HEK293 (cell line): ENCODE data around the gene SLC35G2.
"Not testable (repeated sequence)": the region's sequence is repeated elsewhere in the genome, so short reads cannot be mapped to it uniquely, and the experiment has no call there.

Experiments
- CTCF ChIA-PET: fragments of 350-600 bp; formaldehyde crosslinking; extraction: SDS; loops from one replicate; lab custom pipeline; 2021; ENCODE audit warnings: antibody characterized with exemption; lab: Yijun Ruan, JAX
- POLR2A ChIA-PET: fragments of 300-600 bp; formaldehyde crosslinking; extraction: SDS; loops from one replicate; lab custom pipeline; 2020; ENCODE audit warnings: antibody characterized with exemption, inconsistent platforms; lab: Yijun Ruan, JAX
- H3K27ac ChIP-seq: fragments of 200-500 bp; sonication (Bioruptor generic); 2 replicates; pipeline ENCODE4 v1.5.1; 2014; ENCODE audit warnings: low read depth, low read length, control low read depth, inconsistent platforms; ENCODE audit errors: extremely low read depth
- H3K36me3 ChIP-seq, 2 experiments: fragments of 200-500 bp in 1 of 2; sonication (Bioruptor generic) in 1 of 2; 1 replicate in 1 of 2; 2 replicates in 1 of 2; pipeline ENCODE4 v1.5.1; 2014 to 2017; ENCODE audit warnings: inconsistent platforms in 2 of 2, low read length in 2 of 2; ENCODE audit not compliant: control insufficient read depth in 2 of 2, insufficient read depth in 1 of 2
- H3K4me1 ChIP-seq: fragments of 200-500 bp; sonication (Bioruptor generic); 2 replicates; pipeline ENCODE4 v1.5.1; 2014; ENCODE audit warnings: mild to moderate bottlenecking, low read length, inconsistent platforms; ENCODE audit not compliant: control insufficient read depth, insufficient read depth
- H3K4me3 ChIP-seq: 2 replicates; pipeline ENCODE4 v1.5.1; 2011; ENCODE audit warnings: low read depth, mild to moderate bottlenecking, control low read depth, low read length, moderate library complexity
- H3K9me3 ChIP-seq: fragments of 200-500 bp; sonication (Bioruptor generic); 2 replicates; pipeline ENCODE4 v1.5.1; 2014; ENCODE audit warnings: low read depth, low read length, inconsistent platforms; ENCODE audit not compliant: control insufficient read depth, insufficient read depth
- BCL11A ChIP-seq: fragments of 450-650 bp; formaldehyde crosslinking; IDR thresholded peaks from 2 replicates; pipeline ENCODE4 v1.5.1; 2016; ENCODE audit warnings: low read depth, missing biosample characterization, missing genetic modification characterization
- BCL6B ChIP-seq: fragments of 450-650 bp; formaldehyde crosslinking; IDR thresholded peaks from 2 replicates; pipeline ENCODE4 v1.5.1; 2017; ENCODE audit warnings: missing biosample characterization, missing genetic modification characterization
- GFI1B ChIP-seq: fragments of 450-650 bp; formaldehyde crosslinking; IDR thresholded peaks from 2 replicates; pipeline ENCODE4 v1.5.1; 2016; ENCODE audit warnings: missing biosample characterization, missing genetic modification characterization
- HOXA7 ChIP-seq: sonication (generic); formaldehyde crosslinking; IDR thresholded peaks from 2 replicates; pipeline ENCODE4 v1.8.1; 2022; ENCODE audit warnings: missing genetic modification reagents, borderline replicate concordance
- INSM2 ChIP-seq: fragments of 450-650 bp; formaldehyde crosslinking; IDR thresholded peaks from 2 replicates; pipeline ENCODE4 v1.5.1; 2016; ENCODE audit warnings: missing biosample characterization, missing genetic modification characterization
- PBX3 ChIP-seq: sonication (generic); formaldehyde crosslinking; IDR thresholded peaks from 2 replicates; pipeline ENCODE4 v1.8.1; 2022; ENCODE audit warnings: mild to moderate bottlenecking, moderate library complexity, missing genetic modification reagents
- SCRT2 ChIP-seq: fragments of 450-650 bp; formaldehyde crosslinking; IDR thresholded peaks from 2 replicates; pipeline ENCODE4 v1.5.1; 2016; ENCODE audit warnings: missing biosample characterization, missing genetic modification characterization
- ZBTB8A ChIP-seq: fragments of 450-650 bp; formaldehyde crosslinking; IDR thresholded peaks from 2 replicates; pipeline ENCODE4 v1.5.1; 2016; ENCODE audit warnings: missing biosample characterization, missing genetic modification characterization
- ZEB2 ChIP-seq: fragments of 450-650 bp; formaldehyde crosslinking; IDR thresholded peaks from 2 replicates; pipeline ENCODE4 v1.5.1; 2016; ENCODE audit warnings: missing biosample characterization, missing genetic modification characterization
- ZFP3 ChIP-seq: fragments of 450-650 bp; formaldehyde crosslinking; IDR thresholded peaks from 2 replicates; pipeline ENCODE4 v1.5.1; 2016; ENCODE audit warnings: low read depth, missing biosample characterization, missing genetic modification characterization
- ZNF10 ChIP-seq: fragments of 450-650 bp; formaldehyde crosslinking; IDR thresholded peaks from 2 replicates; pipeline ENCODE4 v1.5.1; 2017; ENCODE audit warnings: missing biosample characterization, missing genetic modification characterization
- ZNF146 ChIP-seq: fragments of 450-650 bp; formaldehyde crosslinking; IDR thresholded peaks from 2 replicates; pipeline ENCODE4 v1.5.1; 2016; ENCODE audit warnings: missing biosample characterization, missing genetic modification characterization
- ZNF148 ChIP-seq: fragments of 450-650 bp; formaldehyde crosslinking; IDR thresholded peaks from 2 replicates; pipeline ENCODE4 v1.5.0; 2017; ENCODE audit warnings: missing biosample characterization, missing genetic modification characterization, borderline replicate concordance
- ZNF169 ChIP-seq: fragments of 450-650 bp; formaldehyde crosslinking; IDR thresholded peaks from 2 replicates; pipeline ENCODE4 v1.5.1; 2016; ENCODE audit warnings: missing biosample characterization, missing genetic modification characterization
- ZNF175 ChIP-seq: fragments of 450-650 bp; formaldehyde crosslinking; IDR thresholded peaks from 2 replicates; pipeline ENCODE4 v1.5.1; 2016; ENCODE audit warnings: missing biosample characterization, missing genetic modification characterization
- ZNF221 ChIP-seq: fragments of 450-650 bp; formaldehyde crosslinking; IDR thresholded peaks from 2 replicates; pipeline ENCODE4 v1.5.1; 2017; ENCODE audit warnings: missing biosample characterization, missing genetic modification characterization, borderline replicate concordance
- ZNF248 ChIP-seq: fragments of 450-650 bp; formaldehyde crosslinking; IDR thresholded peaks from 2 replicates; pipeline ENCODE4 v1.5.1; 2017; ENCODE audit warnings: missing biosample characterization, missing genetic modification characterization
- ZNF394 ChIP-seq: fragments of 450-650 bp; formaldehyde crosslinking; IDR thresholded peaks from 2 replicates; pipeline ENCODE4 v1.5.1; 2016; ENCODE audit warnings: missing biosample characterization, missing genetic modification characterization, mild to moderate bottlenecking, moderate library complexity, borderline replicate concordance
- ZNF530 ChIP-seq: fragments of 450-650 bp; formaldehyde crosslinking; IDR thresholded peaks from 2 replicates; pipeline ENCODE4 v1.5.1; 2016; ENCODE audit warnings: low read depth, missing biosample characterization, missing genetic modification characterization
- ZNF544 ChIP-seq: fragments of 450-650 bp; formaldehyde crosslinking; IDR thresholded peaks from 2 replicates; pipeline ENCODE4 v1.5.0; 2017; ENCODE audit warnings: missing biosample characterization, missing genetic modification characterization
- ZNF692 ChIP-seq: fragments of 450-650 bp; formaldehyde crosslinking; IDR thresholded peaks from 2 replicates; pipeline ENCODE4 v1.5.1; 2016; ENCODE audit warnings: missing biosample characterization, missing genetic modification characterization

SLC35G2 gene

GRCh38 chr3:136879510-136879909 is 60.6 kb downstream of the SLC35G2 start:
- H3K4me1 ChIP-seq, H3K9me3 ChIP-seq, H3K27ac ChIP-seq, POLR2A ChIA-PET, H3K36me3 ChIP-seq, H3K4me3 ChIP-seq: not testable (repeated sequence)
- peak; percentile 69 for TF ChIP-seq ZNF146 (tag by site-specific recombination)
- CTCF ChIA-PET = interaction anchor here (0.6 kb wide), 1 partner anchor 31 kb away, joined by 3 read pairs; no protein-coding TSS in a partner anchor

- POLR2A ChIA-PET = no interaction called here
- H3K36me3 ChIP-seq = no peaks in the 10 kb centered on the region
- no peak overlapping the region for H3K27ac ChIP-seq
- TF ChIP-seq BCL11A (no peak), BCL6B (tag by site-specific recombination) (no peak), ZNF10 (tag by site-specific recombination) (no peak), ZNF248 (tag by site-specific recombination) (no peak), ZFP3 (tag by site-specific recombination) (no peak), ZNF544 (tag by site-specific recombination) (no peak), INSM2 (tag by site-specific recombination) (no peak), ZBTB8A (tag by site-specific recombination) (no peak), HOXA7 (CRISPR knock-in tag) (no peak), SCRT2 (no peak), ZNF692 (tag by site-specific recombination) (no peak), ZNF169 (tag by site-specific recombination) (no peak), ZNF221 (tag by site-specific recombination) (no peak), ZEB2 (tag by site-specific recombination) (no peak)
- H3K4me1 ChIP-seq = no peaks in the 10 kb centered on the region
- H3K9me3 ChIP-seq = no peaks in the 10 kb centered on the region
- no peak overlapping the region for H3K4me3 ChIP-seq
- CTCF ChIA-PET = no interaction called here
Measured at GRCh38 chr3:136882571-136882970, 63.6 kb downstream of the SLC35G2 start.

GRCh38 chr3:136883967-136884720 is 65.2 kb downstream of the SLC35G2 start:
- no peaks in the 10 kb centered on the region for H3K4me1 ChIP-seq
- ChIA-PET CTCF (no interaction called here), POLR2A (no interaction called here)
- H3K4me3 ChIP-seq = no peak overlapping the region
- H3K27ac ChIP-seq = no peak overlapping the region
- H3K9me3 ChIP-seq = no peaks in the 10 kb centered on the region
- no peaks in the 10 kb centered on the region for H3K36me3 ChIP-seq
- TF ChIP-seq ZNF530 (tag by site-specific recombination) = no peak
- TF ChIP-seq ZNF394 (tag by site-specific recombination) = no peak
- TF ChIP-seq PBX3 = no peak
- no peak for TF ChIP-seq ZNF175 (tag by site-specific recombination)
- no peak for TF ChIP-seq GFI1B (tag by site-specific recombination)
- no peak for TF ChIP-seq ZNF148 (tag by site-specific recombination)
